HG03139 (cell line): ENCODE measurements around the gene AP3S2.
A peak's percentile ranks its signal among the peaks of the same experiment; 100 is the strongest.
"Not testable (repeated sequence)": the region's sequence is repeated elsewhere in the genome, so short reads cannot be mapped to it uniquely, and the experiment has no call there.

Experiments used
- ATAC-seq: cut with Tn5 transposase; IDR thresholded peaks from one replicate; pipeline ENCODE4 v1.9.1; 2021; ENCODE audit not compliant: unreplicated experiment

AP3S2 gene

GRCh38 chr15:89870006-89870405 lies 23.8 kb downstream of the AP3S2 start:
- ATAC-seq = no peak

DNA sequence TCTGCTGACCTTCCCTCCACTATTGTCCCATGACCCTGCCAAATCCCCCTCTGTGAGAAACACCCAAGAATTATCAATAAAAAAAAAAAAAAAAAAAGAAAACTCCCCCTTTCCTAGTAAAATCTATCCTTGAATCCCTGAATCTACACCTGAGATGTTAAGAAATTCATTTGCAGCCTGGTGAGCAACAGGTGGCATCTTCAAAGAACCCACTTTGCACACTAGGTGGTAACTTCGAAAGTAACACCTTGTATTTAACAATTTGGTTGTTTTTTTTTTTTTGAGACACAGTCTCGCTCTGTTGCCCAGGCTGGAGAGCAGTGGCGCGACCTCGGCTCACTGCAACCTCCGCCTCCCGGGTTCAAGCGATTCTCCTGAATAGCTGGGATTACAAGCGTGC lies 24.3 kb downstream of the AP3S2 start:
- ATAC-seq = not testable (repeated sequence)

DNA sequence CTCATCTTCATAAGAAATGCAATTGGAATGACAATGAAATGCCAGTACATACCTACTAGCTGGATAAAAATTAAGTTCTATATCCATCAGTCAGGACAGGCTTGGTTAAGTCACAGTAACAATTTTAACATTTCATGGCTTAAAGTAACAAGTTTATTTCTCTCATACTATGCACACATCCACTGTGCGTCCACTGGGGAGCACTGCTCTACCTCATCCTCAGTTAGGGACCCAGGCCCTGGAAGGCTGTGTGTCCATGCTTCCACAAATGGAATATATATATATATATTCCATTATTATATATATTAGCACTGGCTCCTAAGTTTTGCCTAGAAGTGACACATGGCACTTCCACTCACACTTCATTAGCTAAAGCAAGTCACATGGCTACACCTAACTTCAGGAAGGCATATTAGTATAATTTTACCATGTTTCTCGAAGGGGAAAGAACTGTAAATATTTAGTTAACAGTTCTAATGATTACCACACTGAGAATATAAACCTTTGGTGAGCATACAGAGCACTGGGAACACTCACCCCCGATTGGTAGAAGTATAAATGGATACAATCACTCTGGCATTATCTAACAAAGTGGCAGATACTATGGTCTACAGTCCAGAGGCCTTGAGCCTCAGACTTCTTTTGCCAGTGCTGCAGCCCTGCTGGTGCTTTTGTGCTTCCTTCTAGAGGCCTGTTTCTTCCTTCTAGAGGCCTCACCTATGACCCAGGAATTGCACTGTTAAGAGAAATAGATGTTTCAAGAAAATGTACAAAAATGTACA lies 28.6 kb downstream of the AP3S2 start:
- no peak for ATAC-seq

GRCh38 chr15:89863918-89864317 lies 29.9 kb downstream of the AP3S2 start:
- ATAC-seq = no peak

DNA sequence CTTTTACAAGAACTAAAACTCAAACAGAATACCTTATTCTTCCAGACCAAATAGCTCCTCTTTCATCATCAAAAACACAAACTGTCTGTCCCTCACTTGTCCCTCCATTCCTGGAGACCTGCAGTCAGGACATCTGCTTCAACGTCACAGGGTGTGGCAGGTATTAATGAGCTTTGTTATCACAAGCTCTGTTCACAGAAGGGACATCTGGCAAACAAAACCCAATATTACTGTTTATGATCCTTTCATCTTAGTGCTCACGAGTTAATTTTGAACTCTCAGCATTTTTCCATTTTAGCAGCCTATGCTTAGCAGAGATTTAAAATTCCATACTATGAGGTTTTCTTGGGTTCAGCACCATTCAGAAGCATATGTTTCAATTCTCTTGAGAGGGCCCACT lies 32.9 kb downstream of the AP3S2 start:
- ATAC-seq = no peak

- ATAC-seq = no peak
Observed at GRCh38 chr15:89860431-89860830, 33.4 kb downstream of the AP3S2 start.

- no peak for ATAC-seq
Observed at GRCh38 chr15:89858661-89859458, 34.9 kb downstream of the AP3S2 start.

DNA sequence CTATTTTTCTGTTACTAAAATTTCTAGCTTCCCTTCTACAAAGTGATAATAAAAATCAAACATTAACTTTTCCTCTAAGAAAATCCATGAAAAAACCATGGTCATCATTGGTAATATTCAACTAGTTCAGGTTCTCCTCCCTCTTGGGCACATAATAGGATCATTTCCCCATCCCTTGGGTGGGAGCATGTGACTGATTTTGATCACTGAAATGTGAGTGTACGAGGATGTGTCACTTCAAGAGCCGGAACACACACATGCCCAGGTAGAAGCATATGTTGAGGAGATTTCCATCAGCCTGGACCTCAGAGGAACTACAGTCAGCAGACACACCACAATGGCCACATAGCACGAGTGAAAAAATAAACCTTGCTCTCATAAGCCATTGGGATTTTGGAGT lies 36.1 kb downstream of the AP3S2 start:
- ATAC-seq = no peak

DNA sequence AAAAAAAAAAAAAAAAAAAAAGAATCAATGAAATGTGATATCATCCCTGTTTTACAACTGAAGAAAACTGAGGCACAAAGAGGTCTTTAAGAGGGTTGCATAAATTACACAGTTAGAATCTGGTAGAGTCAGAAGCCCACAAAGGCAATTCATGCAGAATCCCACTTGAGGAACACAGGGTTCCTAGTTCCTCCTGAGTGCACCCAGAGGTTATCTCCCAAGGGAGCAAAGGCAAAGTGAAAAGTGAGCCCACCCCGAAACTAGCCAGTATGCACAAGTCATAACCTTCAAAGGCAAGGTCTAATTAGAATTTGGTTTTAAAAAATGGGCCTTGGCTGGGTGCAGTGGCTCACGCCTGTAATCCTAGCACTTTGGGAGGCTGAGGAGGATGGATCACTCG lies 37.8 kb downstream of the AP3S2 start:
- ATAC-seq = no peak

DNA sequence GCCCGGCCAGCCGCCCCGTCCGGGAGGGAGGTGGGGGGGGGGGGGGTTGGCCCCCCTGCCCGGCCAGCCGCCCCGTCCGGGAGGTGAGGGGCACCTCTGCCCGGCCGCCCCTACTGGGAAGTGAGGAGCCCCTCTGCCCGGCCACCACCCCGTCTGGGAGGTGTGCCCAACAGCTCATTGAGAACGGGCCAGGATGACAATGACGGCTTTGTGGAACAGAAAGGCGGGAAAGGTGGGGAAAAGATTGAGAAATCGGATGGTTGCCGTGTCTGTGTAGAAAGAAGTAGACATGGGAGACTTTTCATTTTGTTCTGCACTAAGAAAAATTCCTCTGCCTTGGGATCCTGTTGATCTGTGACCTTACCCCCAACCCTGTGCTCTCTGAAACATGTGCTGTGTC lies 38.9 kb downstream of the AP3S2 start:
- ATAC-seq = not testable (repeated sequence)

DNA sequence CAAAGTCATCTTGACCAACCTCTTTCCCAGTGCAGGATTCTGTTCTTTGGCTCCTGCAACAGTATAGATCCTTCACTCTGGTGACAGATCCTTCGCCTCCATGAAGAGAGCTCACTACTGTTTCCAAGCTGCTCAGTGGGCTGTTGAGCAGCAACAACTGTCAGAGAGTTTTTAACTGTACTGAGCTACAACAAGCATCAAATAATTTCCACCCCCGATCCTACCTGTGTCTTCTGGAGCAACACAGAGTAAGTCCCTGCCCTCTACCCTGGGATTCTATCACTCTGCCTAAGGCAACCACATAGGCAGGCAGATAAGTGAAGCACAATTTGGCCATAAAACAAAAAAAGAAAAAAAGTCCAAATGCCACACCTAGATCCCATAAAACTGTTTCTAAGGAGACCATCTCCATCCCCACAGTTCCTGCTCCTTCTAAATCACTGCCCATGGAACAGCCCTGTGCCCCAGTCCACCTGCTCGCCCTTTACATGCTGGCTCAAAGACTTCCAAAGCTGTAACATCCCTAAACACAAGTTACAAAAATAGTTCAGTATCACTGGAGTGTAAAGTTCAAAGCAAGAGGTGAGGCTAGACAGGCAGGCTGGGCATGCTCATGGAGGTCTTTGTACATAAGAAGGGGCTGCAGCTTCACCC lies 41.3 kb downstream of the AP3S2 start:
- no peak for ATAC-seq

GRCh38 chr15:89851673-89852341 lies 42.0 kb downstream of the AP3S2 start:
- peak; percentile 58 for ATAC-seq

- no peak for ATAC-seq
Observed at GRCh38 chr15:89848970-89849292, 44.9 kb downstream of the AP3S2 start.

GRCh38 chr15:89847101-89847500 lies 46.7 kb downstream of the AP3S2 start:
- no peak for ATAC-seq

DNA sequence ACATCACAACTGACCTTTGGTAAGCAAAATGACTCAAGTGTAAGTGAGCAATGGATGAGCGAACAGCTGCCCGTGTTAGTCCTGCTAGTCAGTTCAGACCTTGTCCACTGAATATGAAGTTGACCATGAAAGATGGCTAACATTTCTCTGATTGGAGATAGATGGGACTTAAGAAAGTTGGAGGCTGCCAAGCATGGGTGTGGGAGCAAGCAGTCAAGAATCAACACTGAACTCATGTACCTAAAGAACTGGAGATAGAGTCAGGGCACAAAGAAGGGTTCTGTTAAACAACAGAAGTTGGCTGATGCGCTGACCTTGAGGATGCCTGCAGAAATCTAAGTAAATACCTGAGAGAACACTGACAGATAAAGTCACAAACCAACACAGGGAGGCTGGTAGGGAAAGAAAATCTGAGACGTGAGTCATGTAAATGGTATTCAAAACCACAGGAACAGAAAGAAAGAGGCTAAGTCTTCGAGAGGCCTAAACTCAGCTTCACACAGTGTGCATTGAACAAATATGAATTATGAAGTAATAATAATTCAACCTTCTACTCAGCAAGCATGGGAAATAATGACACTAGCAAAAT lies 48.4 kb downstream of the AP3S2 start:
- no peak for ATAC-seq

GRCh38 chr15:89841962-89842361 lies 51.8 kb downstream of the AP3S2 start:
- no peak for ATAC-seq

- ATAC-seq = no peak
Observed at GRCh38 chr15:89841306-89841705, 52.5 kb downstream of the AP3S2 start.

- ATAC-seq = no peak
Observed at GRCh38 chr15:89839167-89839810, 54.5 kb downstream of the AP3S2 start.

- no peak for ATAC-seq
Observed at GRCh38 chr15:89837830-89838178, 56.0 kb downstream of the AP3S2 start.

GRCh38 chr15:89837134-89837829 lies 56.5 kb downstream of the AP3S2 start:
- no peak for ATAC-seq
